Breast epithelium (tissue), 3 donors: ENCODE measurements around the gene APBB2.

Experiments used
- CTCF ChIP-seq, 3 donors: fragments of 450-650 bp; IDR thresholded peaks; one replicate each; pipeline ENCODE4 v1.5.1; 2016 to 2017; ENCODE audit warnings: antibody characterized with exemption in 3 of 3, mild to moderate bottlenecking in 3 of 3, moderate library complexity in 3 of 3
- POLR2A ChIP-seq: fragments of 450-650 bp; IDR thresholded peaks from one replicate; pipeline ENCODE4 v1.6.1; 2016; ENCODE audit warnings: antibody characterized with exemption, mild to moderate bottlenecking, moderate library complexity
- POLR2AphosphoS5 ChIP-seq, 3 donors: sonication (generic); formaldehyde crosslinking; IDR thresholded peaks; one replicate each; pipeline ENCODE4 v1.6.1; 2017; ENCODE audit warnings: antibody characterized with exemption in 3 of 3

DNA sequence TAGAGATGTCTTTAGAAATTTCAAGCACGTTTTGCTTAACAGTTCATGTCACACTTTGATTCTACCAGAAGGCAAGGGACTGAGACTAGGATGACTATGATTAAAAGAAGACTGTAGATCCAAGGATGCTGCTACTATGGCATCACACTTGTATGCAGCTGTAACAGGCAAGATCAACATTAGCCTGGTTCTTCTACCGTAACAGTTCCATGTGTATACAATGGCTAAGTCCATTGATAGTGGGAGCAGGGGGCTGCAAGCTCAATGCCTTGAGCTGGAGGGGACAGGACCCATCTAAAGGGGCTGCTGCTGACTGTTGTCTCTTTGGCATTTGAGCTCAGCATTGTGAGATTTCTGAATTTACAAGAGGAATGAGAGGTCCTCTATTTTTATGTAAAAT lies 212.0 kb downstream of the APBB2 start:
- no peak for TF ChIP-seq POLR2A
- no peak for TF ChIP-seq CTCF (IDR thresholded peaks at IDR 0.05)
- TF ChIP-seq POLR2AphosphoS5 (IDR thresholded peaks at IDR 0.05), result no peak
